Stimulated activated CD4-positive, alpha-beta T cell treated with anti-CD3 and anti-CD28 coated beads, Interleukin-4, amount 100 ng/mL, for 4 hours (primary cell): ENCODE data around the gene RNPEP.
"Not testable (repeated sequence)": the region's sequence is repeated elsewhere in the genome, so short reads cannot be mapped to it uniquely, and the experiment has no call there.

Experiments
- DNase-seq, 2 experiments: peaks; one replicate each; pipeline ENCODE4 v3.0.0-alpha.2; 2020

Gene RNPEP

DNA sequence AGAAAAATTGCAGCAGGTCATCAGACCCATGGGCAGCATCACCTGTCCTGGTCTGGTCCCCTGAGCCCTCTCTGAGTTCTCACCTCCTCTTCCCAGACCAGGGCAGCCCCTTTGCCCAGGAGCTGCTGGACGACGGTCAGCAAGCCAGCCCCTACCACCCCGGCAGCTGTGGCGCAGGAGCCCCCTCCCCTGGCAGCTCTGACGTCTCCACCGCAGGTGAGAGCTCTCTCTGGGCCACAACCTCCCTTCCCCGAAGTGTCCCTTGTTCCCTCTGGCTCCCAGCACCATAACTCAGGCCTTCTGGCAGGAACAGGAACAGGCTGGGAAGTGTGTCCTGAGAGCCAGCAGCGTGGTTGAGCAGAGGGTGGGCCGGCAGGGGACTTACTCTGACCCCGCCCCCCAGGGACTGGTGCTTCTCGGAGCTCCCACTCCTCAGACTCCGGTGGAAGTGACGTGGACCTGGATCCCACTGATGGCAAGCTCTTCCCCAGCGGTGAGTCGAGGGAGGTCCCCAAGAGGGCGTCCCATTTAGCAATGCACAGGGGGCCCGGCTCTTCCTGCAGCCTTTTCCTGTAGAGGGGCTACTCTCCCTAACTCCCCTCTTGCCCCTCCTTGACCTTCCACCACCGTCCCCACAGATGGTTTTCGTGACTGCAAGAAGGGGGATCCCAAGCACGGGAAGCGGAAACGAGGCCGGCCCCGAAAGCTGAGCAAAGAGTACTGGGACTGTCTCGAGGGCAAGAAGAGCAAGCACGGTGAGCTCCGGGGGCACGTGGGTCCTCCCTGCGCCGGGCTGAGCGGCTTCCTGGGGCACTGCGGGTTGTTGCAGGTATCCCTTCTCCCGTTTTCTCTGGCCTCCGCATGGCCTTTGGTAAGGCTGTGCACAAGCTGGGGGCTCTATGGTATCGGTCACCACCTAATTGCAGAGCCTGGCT lies 30.4 kb downstream of the RNPEP start:
- no peak for DNase-seq

DNA sequence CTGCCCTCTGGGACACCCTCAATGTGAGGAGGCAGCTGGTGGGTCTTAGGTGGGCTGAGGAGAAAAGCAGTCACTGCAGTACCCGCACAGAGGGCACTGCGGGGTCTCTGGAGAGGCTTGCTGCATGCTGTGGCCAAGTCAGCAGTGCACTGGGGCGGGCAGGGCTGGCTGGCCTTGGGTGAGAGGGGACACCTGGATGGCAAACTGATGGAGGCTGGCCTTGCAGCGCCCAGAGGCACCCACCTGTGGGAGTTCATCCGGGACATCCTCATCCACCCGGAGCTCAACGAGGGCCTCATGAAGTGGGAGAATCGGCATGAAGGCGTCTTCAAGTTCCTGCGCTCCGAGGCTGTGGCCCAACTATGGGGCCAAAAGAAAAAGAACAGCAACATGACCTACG lies 31.2 kb downstream of the RNPEP start:
- no peak for DNase-seq

GRCh38 chr1:202014060-202014459 lies 31.6 kb downstream of the RNPEP start:
- no peak for DNase-seq

DNA sequence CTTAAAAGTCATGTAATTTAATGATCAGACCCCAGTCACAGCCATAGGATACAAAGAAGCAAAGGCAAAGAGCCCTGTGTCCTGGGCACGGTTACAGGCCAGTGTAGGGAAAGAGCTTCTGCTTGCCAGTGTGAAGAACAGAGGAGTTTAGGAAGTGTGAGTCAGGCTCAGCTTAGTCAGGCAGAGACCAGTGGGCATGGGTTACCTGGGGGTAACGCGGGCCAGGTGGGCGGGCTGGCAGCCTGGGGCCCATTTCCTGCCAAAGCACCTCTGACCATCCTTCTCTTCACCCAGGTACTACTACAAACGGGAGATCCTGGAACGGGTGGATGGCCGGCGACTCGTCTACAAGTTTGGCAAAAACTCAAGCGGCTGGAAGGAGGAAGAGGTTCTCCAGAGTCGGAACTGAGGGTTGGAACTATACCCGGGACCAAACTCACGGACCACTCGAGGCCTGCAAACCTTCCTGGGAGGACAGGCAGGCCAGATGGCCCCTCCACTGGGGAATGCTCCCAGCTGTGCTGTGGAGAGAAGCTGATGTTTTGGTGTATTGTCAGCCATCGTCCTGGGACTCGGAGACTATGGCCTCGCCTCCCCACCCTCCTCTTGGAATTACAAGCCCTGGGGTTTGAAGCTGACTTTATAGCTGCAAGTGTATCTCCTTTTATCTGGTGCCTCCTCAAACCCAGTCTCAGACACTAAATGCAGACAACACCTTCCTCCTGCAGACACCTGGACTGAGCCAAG lies 32.6 kb downstream of the RNPEP start:
- DNase-seq, result no peak

GRCh38 chr1:202015662-202015937 lies 33.2 kb downstream of the RNPEP start:
- DNase-seq, result no peak

- DNase-seq, result no peak
These were observed 33.8 kb downstream of the RNPEP start for GRCh38 chr1:202016022-202016810.

DNA sequence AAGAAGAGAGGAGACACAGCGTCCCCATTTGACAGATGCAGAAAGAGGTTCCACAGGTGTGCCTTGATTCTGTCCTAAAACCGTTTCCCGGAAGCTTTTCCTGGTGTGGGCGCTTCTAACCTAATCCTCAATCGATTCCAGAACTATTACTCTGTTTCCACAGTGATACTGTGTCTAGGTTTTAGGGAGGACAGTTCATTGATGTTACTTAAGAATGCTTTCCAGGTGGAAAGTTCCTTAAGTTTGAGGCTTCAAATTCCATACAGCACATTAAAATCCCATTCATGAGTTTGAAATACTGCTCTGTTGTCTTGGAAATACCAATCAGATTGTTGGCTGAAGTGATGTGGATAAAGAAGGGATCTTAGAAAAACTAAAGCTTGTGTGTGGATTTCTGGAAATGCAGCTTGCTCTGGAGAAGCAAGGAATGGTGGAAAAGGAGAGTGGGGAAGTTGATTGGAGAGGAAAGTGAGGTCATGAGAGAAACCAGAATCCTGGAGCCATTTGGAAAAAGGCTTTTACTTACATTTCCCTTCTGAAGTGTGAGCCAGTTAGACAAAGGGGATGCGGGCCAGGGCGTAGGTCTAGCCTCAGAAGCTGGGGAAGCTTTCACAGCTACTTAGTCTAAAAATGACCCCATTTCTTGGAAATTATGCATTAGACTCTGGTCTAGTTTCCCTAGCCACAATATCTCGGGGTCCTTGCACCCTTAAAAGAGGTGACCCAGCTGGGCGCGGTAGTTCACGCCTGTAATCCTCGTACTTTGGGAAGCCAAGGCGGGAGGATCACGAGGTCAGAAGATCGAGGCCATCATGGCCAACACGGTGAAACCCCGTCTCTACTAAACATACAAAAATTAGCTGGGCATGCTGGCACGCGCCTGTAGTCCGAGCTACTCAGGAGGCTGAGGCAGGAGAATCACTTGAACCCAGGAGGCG lies 34.6 kb downstream of the RNPEP start:
- DNase-seq, result no peak

DNA sequence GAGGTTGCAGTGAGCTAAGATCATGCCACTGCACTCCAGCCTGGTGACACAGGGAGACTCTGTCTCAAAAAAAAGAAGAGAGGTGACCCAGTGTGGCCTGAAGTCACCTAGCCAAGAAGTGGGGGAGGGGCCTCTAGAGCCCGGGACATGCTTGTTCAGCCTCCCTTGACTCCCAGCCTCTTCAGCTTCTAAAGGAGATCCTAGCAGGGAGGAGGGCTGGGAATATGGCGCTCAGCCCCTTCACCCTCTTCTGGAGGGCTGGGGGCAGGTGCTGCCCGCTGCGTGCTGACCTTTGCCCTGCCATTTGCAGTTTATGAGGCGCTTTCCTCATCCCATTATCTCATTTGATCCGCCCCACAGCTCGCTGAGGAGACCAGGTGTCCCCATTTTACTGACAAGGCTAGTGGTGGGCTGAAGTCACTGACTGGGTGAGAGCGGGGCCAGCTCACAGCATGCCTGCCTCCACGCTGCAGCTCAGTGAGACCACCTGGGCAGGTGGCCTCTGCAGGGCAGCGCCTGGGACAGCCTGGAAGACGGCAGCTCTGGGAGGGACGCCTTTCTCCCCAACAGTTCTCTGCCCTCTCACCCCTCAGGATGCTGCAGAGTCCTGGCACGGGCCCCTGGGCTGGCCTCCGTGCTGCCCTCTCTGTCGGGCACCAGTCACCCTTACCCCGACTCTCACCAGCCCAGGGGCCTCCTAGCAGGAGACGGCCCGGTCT lies 35.5 kb downstream of the RNPEP start:
- DNase-seq, result no peak

- no peak for DNase-seq
These were observed 36.2 kb downstream of the RNPEP start for GRCh38 chr1:202018468-202019234.

GRCh38 chr1:202019235-202019558 lies 36.7 kb downstream of the RNPEP start:
- not testable (repeated sequence) for DNase-seq

DNA sequence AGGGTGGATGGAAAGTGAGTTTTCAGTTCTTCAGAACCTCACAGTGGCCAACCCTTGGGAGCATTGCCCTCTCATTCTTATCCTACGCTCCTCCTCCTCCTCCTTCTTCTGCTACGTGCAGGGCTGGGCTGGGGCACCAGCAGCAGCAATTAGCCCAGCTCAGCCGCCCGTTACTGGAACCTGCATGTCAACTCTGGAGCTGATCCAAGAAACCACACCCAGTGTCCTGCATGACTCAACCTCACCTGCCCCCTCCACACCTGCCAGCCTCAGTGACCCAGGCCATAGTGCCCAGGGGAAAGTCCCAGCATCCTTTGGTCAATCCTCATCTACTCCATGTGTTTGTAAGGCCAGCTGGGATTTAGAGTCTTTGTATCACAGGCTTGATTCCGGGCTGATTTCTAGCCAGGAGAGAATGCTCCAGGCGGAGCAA lies 40.6 kb downstream of the RNPEP start:
- no peak for DNase-seq

DNA sequence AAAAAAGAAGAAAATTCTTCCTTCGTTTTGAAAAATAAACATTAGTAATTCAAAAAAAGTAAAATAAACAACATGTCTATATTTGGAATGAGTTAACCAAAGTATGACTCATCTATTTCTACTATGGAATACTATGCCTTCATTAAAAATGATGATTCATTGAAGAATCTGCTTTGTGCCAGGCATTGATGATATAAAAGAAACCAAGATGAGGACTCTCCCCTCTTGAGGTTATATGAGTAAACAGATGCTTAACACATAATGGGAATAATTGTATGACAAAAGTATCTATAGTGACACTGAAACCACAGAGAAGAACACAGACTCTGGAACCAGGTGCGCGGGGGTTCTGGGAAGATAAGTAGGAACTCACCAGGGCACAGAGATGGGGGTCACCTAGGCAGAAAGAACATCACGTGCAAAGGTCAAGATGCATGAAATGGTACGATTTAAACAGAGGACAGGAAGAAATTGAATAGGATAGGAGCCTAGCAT lies 46.8 kb downstream of the RNPEP start:
- DNase-seq, result no peak

DNA sequence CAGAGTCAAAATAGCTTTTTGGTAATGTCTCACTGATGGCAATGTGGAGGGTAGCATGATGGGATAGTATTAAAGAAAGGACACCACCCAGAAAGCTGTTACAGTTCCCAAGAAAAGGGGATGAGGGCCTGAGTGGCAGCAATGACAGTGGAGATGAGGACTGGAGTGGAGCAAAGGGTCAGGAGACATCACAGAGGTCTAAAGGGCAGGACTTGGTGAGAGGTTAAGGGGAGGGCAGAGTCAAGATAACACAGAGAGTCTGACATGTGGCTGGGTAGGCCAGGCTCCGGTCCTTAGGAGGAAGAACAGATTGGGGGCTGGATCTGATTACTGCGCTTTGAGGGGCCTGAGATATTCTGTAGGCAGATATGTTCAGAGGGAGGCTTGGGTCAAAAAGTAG lies 47.3 kb downstream of the RNPEP start:
- DNase-seq, result no peak

- no peak for DNase-seq
These were observed 49.3 kb downstream of the RNPEP start for GRCh38 chr1:202031796-202032195.

- DNase-seq, result no peak
These were observed 51.8 kb downstream of the RNPEP start for GRCh38 chr1:202034149-202034682.

DNA sequence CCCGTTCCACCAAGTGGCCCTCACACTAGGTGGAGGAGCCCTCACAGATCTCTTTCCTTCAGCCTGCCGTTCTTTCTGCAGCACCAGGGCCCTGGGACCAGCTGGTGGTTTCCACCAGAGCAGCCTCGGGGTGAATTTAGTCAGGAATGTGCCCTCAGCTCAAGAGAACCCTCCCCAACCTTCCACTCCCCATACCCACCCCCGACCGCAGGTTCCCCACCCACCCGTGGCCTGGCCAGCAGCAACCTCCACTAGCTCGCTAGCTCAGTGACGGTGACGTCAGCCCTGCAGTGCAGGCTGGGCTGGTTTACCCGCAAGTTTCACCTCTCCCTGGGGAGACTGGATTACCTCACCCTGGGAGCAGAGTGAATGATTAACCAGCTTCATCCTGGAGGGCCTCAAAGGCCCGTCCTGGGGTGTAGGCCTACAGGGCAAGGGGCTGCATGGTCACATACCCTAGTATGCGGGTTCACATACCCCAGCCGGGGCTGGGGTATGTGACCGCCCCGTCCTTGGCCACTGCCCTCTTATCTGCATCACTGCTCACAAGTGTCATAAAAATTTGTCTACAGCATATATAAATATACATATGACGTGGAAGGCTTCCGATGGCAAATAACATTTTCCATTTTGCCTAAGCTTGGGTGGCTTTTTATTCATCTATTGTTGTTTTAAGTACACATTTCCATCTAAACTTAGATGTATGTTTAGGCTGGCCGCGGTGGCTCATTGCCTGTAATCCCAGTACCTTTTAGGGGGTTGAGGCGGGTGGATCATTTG lies 52.4 kb downstream of the RNPEP start:
- DNase-seq, result no peak

GRCh38 chr1:202036595-202037387 lies 54.3 kb downstream of the RNPEP start:
- no peak for DNase-seq

GRCh38 chr1:202037706-202038296 lies 55.4 kb downstream of the RNPEP start:
- DNase-seq, result no peak
